T-cell (primary cell): ENCODE measurements around the gene LILRB4. TPM values are rescaled to one million over a fixed set of nuclear protein-coding genes. Genes with fewer than 3 reads are reported as not detected.

Source experiments
- ATAC-seq, 4 experiments: fragments of 200-7000 bp in 3 of 4; fragments of 150-1000 bp in 1 of 4; cut with Tn5 transposase; replicated peaks in 1 of 4; 1 replicate in 3 of 4; 2 replicates in 1 of 4; pipeline ENCODE4 v1.10.0; 2021; ENCODE audit warnings: moderate library complexity in 3 of 4, mild to moderate bottlenecking in 2 of 4, moderate number of reproducible peaks in 1 of 4
- CTCF ChIA-PET, 2 donors: fragments of 300-600 bp; sonication (Branson Sonifier 250); formaldehyde crosslinking; loops; one replicate each; lab custom pipeline; 2022; ENCODE audit warnings: antibody characterized with exemption in 2 of 2; lab: Charles Lee
- POLR2A ChIA-PET, 2 donors: fragments of 300-600 bp; sonication (Branson Sonifier 250); formaldehyde crosslinking; loops; one replicate each; lab custom pipeline; 2022; ENCODE audit warnings: antibody characterized with exemption in 2 of 2; lab: Charles Lee
- DNase-seq, 35 experiments: peaks; one replicate each; pipeline versions ENCODE4 v3.0.0 to v3.0.0-alpha.2; 2013 to 2023
- H3K27ac ChIP-seq: one replicate; pipeline ENCODE4 v1.5.1; 2013; ENCODE audit warnings: low read length
- H3K27me3 ChIP-seq, 2 experiments: replicated peaks in 1 of 2; 1 replicate in 1 of 2; 2 replicates in 1 of 2; pipeline versions ENCODE4 v1.6.1 to v1.7.0; 2013; ENCODE audit warnings: low read length in 1 of 2, mixed read lengths in 1 of 2; ENCODE audit not compliant: control insufficient read depth in 2 of 2, insufficient read depth in 2 of 2; ENCODE audit errors: extremely low read depth in 1 of 2
- H3K36me3 ChIP-seq, 2 donors: 1 replicate in 1 of 2; 2 replicates in 1 of 2; pipeline versions ENCODE4 v1.6.1 to v1.7.0; 2013; ENCODE audit warnings: low read length in 1 of 2; ENCODE audit not compliant: control insufficient read depth in 2 of 2, insufficient read depth in 1 of 2; ENCODE audit errors: extremely low read depth in 1 of 2
- H3K4me1 ChIP-seq, 2 experiments: 1 replicate in 1 of 2; 2 replicates in 1 of 2; pipeline versions ENCODE4 v1.6.1 to v1.7.0; 2013; ENCODE audit warnings: low read length in 2 of 2, mixed read lengths in 1 of 2; ENCODE audit not compliant: insufficient read depth in 2 of 2, control insufficient read depth in 1 of 2; ENCODE audit errors: extremely low read depth in 1 of 2
- H3K4me3 ChIP-seq, 2 donors: 1 replicate in 1 of 2; 2 replicates in 1 of 2; pipeline versions ENCODE4 v1.5.1 to v1.7.0; 2013; ENCODE audit warnings: mild to moderate bottlenecking in 2 of 2, low read length in 1 of 2, moderate library complexity in 1 of 2; ENCODE audit not compliant: control insufficient read depth in 1 of 2; ENCODE audit errors: extremely low read depth in 1 of 2
- H3K9me3 ChIP-seq: 2 replicates; pipeline ENCODE4 v1.7.0; 2013
- H3K27ac Mint-ChIP-seq, 2 donors: one replicate each; pipeline ENCODE4 v1.8.0; 2020 to 2021; ENCODE audit warnings: mild to moderate bottlenecking in 2 of 2, mixed read lengths in 2 of 2
- H3K27me3 Mint-ChIP-seq, 2 donors: one replicate each; pipeline ENCODE4 v1.8.0; 2021 to 2022; ENCODE audit warnings: mixed read lengths in 2 of 2
- H3K36me3 Mint-ChIP-seq: one replicate; pipeline ENCODE4 v1.8.0; 2021; ENCODE audit warnings: mixed read lengths
- H3K4me1 Mint-ChIP-seq, 3 donors: one replicate each; pipeline ENCODE4 v1.8.0; 2020 to 2022; ENCODE audit warnings: mixed read lengths in 3 of 3, mild to moderate bottlenecking in 1 of 3
- H3K4me3 Mint-ChIP-seq, 3 donors: one replicate each; pipeline ENCODE4 v1.8.0; 2020 to 2022; ENCODE audit warnings: mild to moderate bottlenecking in 3 of 3, mixed read lengths in 3 of 3, moderate library complexity in 3 of 3
- H3K9me3 Mint-ChIP-seq, 3 donors: one replicate each; pipeline ENCODE4 v1.8.0; 2020 to 2022; ENCODE audit warnings: mixed read lengths in 3 of 3
- WGBS: methylation state at CpG from one replicate; pipeline ENCODE4 v1.1.5; 2013; ENCODE audit warnings: missing lambda C conversion rate; ENCODE audit not compliant: insufficient coverage; 5-methylcytosine and 5-hydroxymethylcytosine counted together
- total RNA-seq, 35 experiments: library from RNA in 6 of 35; stranded (reverse) in 6 of 35; fragments of 120-200 nt in 1 of 35; gene quantifications; one replicate each; pipeline versions ENCODE4 v1.2.1 to v1.2.4 and lab custom pipeline; 2013 to 2026

The LILRB4 gene
- total RNA-seq, 5 donors from 2014 or later (not counting 1 experiment from before 2014, with no cell fraction given): 0.20 to 0.59 TPM; not detected in 3

DNA sequence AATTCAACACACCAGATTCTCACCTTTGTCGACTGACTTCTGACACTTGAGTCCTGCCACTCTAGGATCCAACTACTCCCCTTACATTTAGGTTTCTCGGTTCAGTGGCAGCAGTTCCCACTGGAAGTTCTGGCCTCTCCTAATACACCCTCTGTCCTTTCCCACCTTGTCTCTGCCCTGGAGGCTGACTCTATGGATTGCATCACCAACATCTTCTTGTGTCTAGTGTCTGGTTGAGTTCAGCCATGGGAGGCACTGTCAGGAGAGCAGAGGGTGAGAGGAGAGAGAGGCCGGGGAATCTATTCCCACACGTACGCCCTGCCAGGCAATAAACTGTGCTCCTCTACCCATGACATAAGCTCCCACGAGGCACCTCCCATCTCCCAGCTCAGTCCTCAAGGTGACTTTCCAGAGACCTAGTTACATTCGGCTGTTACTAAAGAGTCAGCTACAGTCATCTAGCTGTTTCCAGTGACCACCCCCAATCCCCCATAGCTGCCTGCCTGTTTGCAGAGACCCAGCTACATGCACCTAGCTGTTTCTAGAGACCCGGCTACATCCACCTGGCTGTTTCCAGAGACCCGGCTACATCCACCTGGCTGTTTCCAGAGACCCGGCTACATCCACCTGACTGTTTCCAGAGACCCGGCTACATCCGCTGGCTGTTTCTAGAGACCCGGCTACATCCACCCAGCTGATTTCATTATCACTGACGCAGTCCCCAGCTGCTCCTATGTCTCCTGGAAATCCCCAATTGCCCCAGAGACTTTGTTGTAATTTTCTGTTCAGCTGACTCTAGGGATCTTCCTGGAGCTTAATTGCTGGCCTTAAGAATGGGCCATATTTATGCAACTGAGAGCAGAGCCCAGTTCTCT, 8.1 kb upstream of the LILRB4 start:
- CTCF ChIA-PET: no interaction called here
- Histone ChIP-seq H3K27ac (no peak overlapping the region), H3K9me3 (no peaks in the 10 kb centered on the region), H3K4me3 (no peak overlapping the region), H3K27me3 (peaks cover 0 to 17% of the 10 kb centered on the region in 2 experiments), H3K4me1 (no peaks in the 10 kb centered on the region), H3K36me3 (no peaks in the 10 kb centered on the region)
- H3K36me3 Mint-ChIP-seq: no peaks in the 10 kb centered on the region
- no peak overlapping the region for H3K27ac Mint-ChIP-seq
- H3K9me3 Mint-ChIP-seq: no peaks in the 10 kb centered on the region
- 80% methylated on average over 13 of the region's 14 CpGs for WGBS
- no peaks in the 10 kb centered on the region for H3K4me1 Mint-ChIP-seq
- ATAC-seq (no peak), DNase-seq (no peak)
- POLR2A ChIA-PET: no interaction called here
- no peak overlapping the region for H3K4me3 Mint-ChIP-seq
- peaks cover 15 to 16% of the 10 kb centered on the region in 2 donors for H3K27me3 Mint-ChIP-seq

- no peak for DNase-seq
- Mint-ChIP-seq H3K27me3 (peaks cover 27 to 29% of the 10 kb centered on the region in 2 donors), H3K4me1 (peaks cover 0 to 6% (median 0%) of the 10 kb centered on the region in 3 donors), H3K27ac (no peak overlapping the region), H3K36me3 (no peaks in the 10 kb centered on the region), H3K9me3 (no peaks in the 10 kb centered on the region), H3K4me3 (no peak overlapping the region)
- H3K27me3 ChIP-seq: peaks cover 0 to 39% of the 10 kb centered on the region in 2 experiments
- no peak overlapping the region for H3K4me3 ChIP-seq
- CTCF ChIA-PET: no interaction called here
- no peak overlapping the region for H3K27ac ChIP-seq
- no peaks in the 10 kb centered on the region for H3K9me3 ChIP-seq
- H3K36me3 ChIP-seq: no peaks in the 10 kb centered on the region
- POLR2A ChIA-PET: no interaction called here
- H3K4me1 ChIP-seq: no peaks in the 10 kb centered on the region
- WGBS: 50% methylated on average over 1 of the region's 6 CpGs
- no peak for ATAC-seq
Measured at GRCh38 chr19:54659300-54659699, 3.5 kb upstream of the LILRB4 start.

DNA sequence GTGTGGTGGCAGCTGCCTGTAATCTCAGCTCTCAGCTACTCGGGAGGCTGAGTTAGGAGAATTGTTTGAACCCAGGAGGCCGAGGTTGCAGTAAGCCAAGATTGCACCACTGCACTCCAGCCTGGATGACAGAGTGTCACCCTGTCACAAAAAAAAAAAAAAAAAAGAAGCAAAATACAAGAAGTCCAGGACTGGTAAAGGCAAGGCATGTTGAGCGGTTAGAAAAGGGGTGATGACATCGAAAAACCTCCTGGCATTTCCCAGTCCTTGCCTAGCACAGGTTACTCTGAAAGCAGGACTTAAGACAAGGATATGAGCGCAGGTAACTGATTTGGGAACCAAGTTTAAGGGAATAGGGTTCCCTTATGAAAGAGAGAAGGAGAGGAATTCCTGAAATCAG, 2.5 kb upstream of the LILRB4 start:
- Histone ChIP-seq H3K4me1 (no peaks in the 10 kb centered on the region), H3K9me3 (no peaks in the 10 kb centered on the region), H3K27ac (no peak overlapping the region), H3K4me3 (no peak overlapping the region), H3K36me3 (no peaks in the 10 kb centered on the region), H3K27me3 (peaks cover 0 to 49% of the 10 kb centered on the region in 2 experiments)
- H3K27ac Mint-ChIP-seq: no peak overlapping the region
- H3K36me3 Mint-ChIP-seq: no peaks in the 10 kb centered on the region
- H3K9me3 Mint-ChIP-seq: no peaks in the 10 kb centered on the region
- DNase-seq: no peak
- POLR2A ChIA-PET: no interaction called here
- H3K4me3 Mint-ChIP-seq: no peak overlapping the region
- peaks cover 0 to 6% (median 0%) of the 10 kb centered on the region in 3 donors for H3K4me1 Mint-ChIP-seq
- no peak for ATAC-seq
- peaks cover 29 to 31% of the 10 kb centered on the region in 2 donors for H3K27me3 Mint-ChIP-seq
- WGBS: 81% methylated on average over 5 of the region's 5 CpGs
- CTCF ChIA-PET: no interaction called here

DNA sequence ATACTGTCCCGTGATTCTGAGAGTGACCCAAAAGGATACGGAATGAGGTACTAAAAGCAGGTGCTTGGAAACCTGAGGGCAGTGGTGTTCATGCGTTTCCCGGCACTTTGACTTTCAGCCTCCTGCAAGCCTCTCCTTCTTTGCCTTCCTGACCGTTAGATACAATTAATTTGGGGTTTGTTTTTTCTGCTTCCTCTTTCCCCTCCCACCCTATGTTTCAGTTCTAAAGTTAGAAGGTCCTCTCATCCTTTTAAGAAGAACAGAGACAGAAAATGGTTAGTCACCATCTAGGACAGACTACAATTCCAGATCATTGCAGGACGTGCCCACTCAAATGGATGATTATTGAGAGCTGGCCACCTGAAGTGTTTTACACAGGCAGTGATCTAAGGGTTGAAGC, 1.8 kb upstream of the LILRB4 start:
- Mint-ChIP-seq H3K27me3 (peaks cover 29 to 31% of the 10 kb centered on the region in 2 donors), H3K27ac (no peak overlapping the region), H3K4me3 (no peak overlapping the region), H3K4me1 (peaks cover 0 to 6% (median 0%) of the 10 kb centered on the region in 3 donors), H3K9me3 (no peaks in the 10 kb centered on the region), H3K36me3 (no peaks in the 10 kb centered on the region)
- no peaks in the 10 kb centered on the region for H3K36me3 ChIP-seq
- ChIA-PET POLR2A (no interaction called here), CTCF (no interaction called here)
- peaks cover 0 to 54% of the 10 kb centered on the region in 2 experiments for H3K27me3 ChIP-seq
- DNase-seq: no peak
- H3K27ac ChIP-seq: no peak overlapping the region
- H3K4me1 ChIP-seq: no peaks in the 10 kb centered on the region
- 47% methylated on average over 2 of the region's 6 CpGs for WGBS
- H3K9me3 ChIP-seq: no peaks in the 10 kb centered on the region
- no peak for ATAC-seq
- H3K4me3 ChIP-seq: no peak overlapping the region

DNA sequence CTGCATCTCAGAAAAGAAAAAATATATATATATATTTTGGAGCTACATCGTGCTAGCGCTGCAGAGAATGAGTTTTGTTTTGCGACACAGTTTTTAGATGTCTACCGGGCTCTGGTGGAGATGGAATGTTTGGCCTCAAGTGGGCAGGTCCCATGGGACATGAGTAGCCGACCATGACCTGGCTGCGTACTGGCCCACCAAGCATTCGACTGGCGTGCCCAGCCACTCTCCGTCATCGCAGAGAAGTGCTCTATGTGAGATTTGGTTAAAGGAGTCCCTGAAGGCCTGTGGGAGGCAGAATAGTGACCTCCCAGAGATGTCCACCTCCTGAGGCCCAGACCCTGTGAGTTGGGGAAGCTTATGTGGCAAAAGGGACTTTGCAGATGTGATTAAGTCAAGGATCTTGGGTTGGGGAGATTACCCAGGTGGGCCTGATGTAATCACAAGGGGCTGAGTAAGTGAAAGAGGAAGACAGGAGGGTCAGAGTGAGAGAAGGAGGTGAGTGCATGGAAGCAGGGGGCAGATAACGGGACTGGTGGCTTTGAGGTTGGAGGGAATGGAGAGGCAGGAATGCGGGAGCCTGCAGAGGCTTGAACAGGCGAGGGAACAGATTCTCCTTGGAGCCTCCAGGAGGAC, 821 bp upstream of the LILRB4 start:
- no peaks in the 10 kb centered on the region for H3K36me3 Mint-ChIP-seq
- peaks cover 0 to 54% of the 10 kb centered on the region in 2 experiments for H3K27me3 ChIP-seq
- peaks cover 25 to 33% of the 10 kb centered on the region in 2 donors for H3K27me3 Mint-ChIP-seq
- CTCF ChIA-PET: no interaction called here
- H3K9me3 Mint-ChIP-seq: no peaks in the 10 kb centered on the region
- ATAC-seq (no peak), DNase-seq (no peak)
- peaks cover 0 to 6% (median 0%) of the 10 kb centered on the region in 3 donors for H3K4me1 Mint-ChIP-seq
- H3K27ac ChIP-seq: no peak overlapping the region
- POLR2A ChIA-PET: no interaction called here
- H3K9me3 ChIP-seq: no peaks in the 10 kb centered on the region
- H3K27ac Mint-ChIP-seq: no peak overlapping the region
- no peaks in the 10 kb centered on the region for H3K4me1 ChIP-seq
- no peak overlapping the region for H3K4me3 ChIP-seq
- H3K36me3 ChIP-seq: no peaks in the 10 kb centered on the region
- 83% methylated on average over 13 of the region's 13 CpGs for WGBS
- no peak overlapping the region for H3K4me3 Mint-ChIP-seq

- peaks cover 14 to 20% of the 10 kb centered on the region in 2 donors for H3K27me3 Mint-ChIP-seq
- H3K4me3 Mint-ChIP-seq: no peak overlapping the region
- ChIA-PET CTCF (no interaction called here), POLR2A (no interaction called here)
- 63% methylated on average over 2 of the region's 6 CpGs for WGBS
- peaks cover 0 to 6% (median 0%) of the 10 kb centered on the region in 3 donors for H3K4me1 Mint-ChIP-seq
- Histone ChIP-seq H3K36me3 (no peaks in the 10 kb centered on the region), H3K4me3 (no peak overlapping the region), H3K4me1 (no peaks in the 10 kb centered on the region), H3K27me3 (peaks cover 0 to 45% of the 10 kb centered on the region in 2 experiments), H3K27ac (no peak overlapping the region), H3K9me3 (no peaks in the 10 kb centered on the region)
- H3K27ac Mint-ChIP-seq: no peak overlapping the region
- peaks cover 3% of the 10 kb centered on the region for H3K36me3 Mint-ChIP-seq
- DNase-seq (no peak), ATAC-seq (no peak)
- peaks cover 0 to 19% (median 9%) of the 10 kb centered on the region in 3 donors for H3K9me3 Mint-ChIP-seq
Measured at GRCh38 chr19:54665530-54665929, 2.7 kb downstream of the LILRB4 start.
